GM10248 (cell line): ENCODE data around the gene KANSL1.

ENCODE experiments used
- CTCF ChIA-PET: fragments of 300-600 bp; sonication (Branson Sonifier 250); formaldehyde crosslinking; extraction: SDS; loops from one replicate; lab custom pipeline; 2021; ENCODE audit warnings: antibody characterized with exemption; lab: Yijun Ruan, JAX
- POLR2A ChIA-PET: fragments of 350-650 bp; sonication (Branson Sonifier 250); formaldehyde crosslinking; extraction: SDS; loops from one replicate; lab custom pipeline; 2020; ENCODE audit warnings: antibody characterized with exemption; lab: Yijun Ruan, JAX
- DNase-seq: peaks from one replicate; pipeline ENCODE4 v3.0.0; 2012; ENCODE audit errors: extremely low spot score
- CTCF ChIP-seq: IDR thresholded peaks from 2 replicates; pipeline ENCODE4 v1.5.1; 2012; ENCODE audit warnings: mild to moderate bottlenecking, low read depth; ENCODE audit errors: extremely low read depth, missing control alignments, control extremely low read depth

Gene KANSL1

GRCh38 chr17:46061435-46061834 is 131.8 kb downstream of the KANSL1 start:
- CTCF ChIA-PET = interaction anchor here (0.8 to 2.1 kb wide), 4 partner anchors 10 to 27 kb away, joined by 3 to 8 read pairs (median 5); no protein-coding TSS in a partner anchor
- DNase-seq = no peak
- POLR2A ChIA-PET = no interaction called here
- no peak for TF ChIP-seq CTCF

GRCh38 chr17:46060461-46060860 is 132.8 kb downstream of the KANSL1 start:
- TF ChIP-seq CTCF = no peak
- CTCF ChIA-PET = interaction anchor here (1.5 kb wide), 1 partner anchor 23 kb away, joined by 5 read pairs; no protein-coding TSS in a partner anchor
- POLR2A ChIA-PET = no interaction called here
- no peak for DNase-seq

- POLR2A ChIA-PET = no interaction called here
- TF ChIP-seq CTCF = no peak
- CTCF ChIA-PET = interaction anchor here (0.8 to 3.8 kb wide), 6 partner anchors 15 to 153 kb away, joined by 3 to 28 read pairs (median 5); no protein-coding TSS in a partner anchor
- DNase-seq = no peak
These were observed 133.7 kb downstream of the KANSL1 start for GRCh38 chr17:46059486-46059885.

GRCh38 chr17:46057366-46057765 is 135.9 kb downstream of the KANSL1 start:
- POLR2A ChIA-PET = no interaction called here
- no peak for TF ChIP-seq CTCF
- no peak for DNase-seq
- CTCF ChIA-PET = interaction anchor here (0.9 to 3.8 kb wide), 6 partner anchors 9 to 136 kb away, joined by 3 to 28 read pairs (median 4); partner anchors contain the start of gene KANSL1

GRCh38 chr17:46056800-46057304 is 136.4 kb downstream of the KANSL1 start:
- ChIA-PET POLR2A (no interaction called here), CTCF (interaction anchor here (0.9 to 3.8 kb wide), 7 partner anchors 8 to 136 kb away, joined by 3 to 28 read pairs (median 4); partner anchors contain the start of gene KANSL1)
- TF ChIP-seq CTCF = no peak
- no peak for DNase-seq

GRCh38 chr17:46053911-46054534 is 139.2 kb downstream of the KANSL1 start:
- no peak for DNase-seq
- ChIA-PET CTCF (interaction anchor here (1.5 to 2.1 kb wide), 3 partner anchors 10 to 159 kb away, joined by 4 to 13 read pairs (median 5); no protein-coding TSS in a partner anchor), POLR2A (no interaction called here)
- no peak for TF ChIP-seq CTCF
